ENCODE results near the gene GID8.

DNA sequence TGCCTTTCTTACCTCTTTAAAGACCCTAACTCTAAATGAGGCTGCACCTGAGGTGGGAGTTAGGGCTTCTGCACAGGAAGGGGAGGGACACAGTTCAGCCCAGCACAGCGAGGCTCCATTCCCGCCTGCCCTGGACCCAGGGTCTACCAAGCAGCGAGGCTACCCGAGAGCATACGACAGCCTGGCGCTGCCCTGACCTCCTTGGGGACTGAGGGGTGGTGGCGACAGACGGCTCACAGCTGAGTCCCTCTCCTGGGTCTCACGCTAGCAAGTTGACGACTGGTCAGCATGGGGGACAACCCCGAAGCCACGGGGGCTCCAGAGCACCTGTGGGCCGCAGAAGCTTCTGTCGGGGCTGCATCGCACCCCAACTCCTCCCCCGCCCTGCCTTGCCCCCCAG is 38.9 kb downstream of the GID8 start:
- TF ChIP-seq, protein P1, sequence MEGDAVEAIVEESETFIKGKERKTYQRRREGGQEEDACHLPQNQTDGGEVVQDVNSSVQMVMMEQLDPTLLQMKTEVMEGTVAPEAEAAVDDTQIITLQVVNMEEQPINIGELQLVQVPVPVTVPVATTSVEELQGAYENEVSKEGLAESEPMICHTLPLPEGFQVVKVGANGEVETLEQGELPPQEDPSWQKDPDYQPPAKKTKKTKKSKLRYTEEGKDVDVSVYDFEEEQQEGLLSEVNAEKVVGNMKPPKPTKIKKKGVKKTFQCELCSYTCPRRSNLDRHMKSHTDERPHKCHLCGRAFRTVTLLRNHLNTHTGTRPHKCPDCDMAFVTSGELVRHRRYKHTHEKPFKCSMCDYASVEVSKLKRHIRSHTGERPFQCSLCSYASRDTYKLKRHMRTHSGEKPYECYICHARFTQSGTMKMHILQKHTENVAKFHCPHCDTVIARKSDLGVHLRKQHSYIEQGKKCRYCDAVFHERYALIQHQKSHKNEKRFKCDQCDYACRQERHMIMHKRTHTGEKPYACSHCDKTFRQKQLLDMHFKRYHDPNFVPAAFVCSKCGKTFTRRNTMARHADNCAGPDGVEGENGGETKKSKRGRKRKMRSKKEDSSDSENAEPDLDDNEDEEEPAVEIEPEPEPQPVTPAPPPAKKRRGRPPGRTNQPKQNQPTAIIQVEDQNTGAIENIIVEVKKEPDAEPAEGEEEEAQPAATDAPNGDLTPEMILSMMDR (conservative IDR thresholded peaks at IDR 0.05; ENCODE audit: low read depth in 2 of 2): no peak
- TF ChIP-seq CREB1 (CRISPR knock-in tag; IDR thresholded peaks at IDR 0.05; ENCODE audit: low read depth) (no peak), EZH2 (IDR thresholded peaks at IDR 0.05; ENCODE audit: low read depth, unreplicated experiment) (no peak)
- TF ChIP-seq, protein P2, sequence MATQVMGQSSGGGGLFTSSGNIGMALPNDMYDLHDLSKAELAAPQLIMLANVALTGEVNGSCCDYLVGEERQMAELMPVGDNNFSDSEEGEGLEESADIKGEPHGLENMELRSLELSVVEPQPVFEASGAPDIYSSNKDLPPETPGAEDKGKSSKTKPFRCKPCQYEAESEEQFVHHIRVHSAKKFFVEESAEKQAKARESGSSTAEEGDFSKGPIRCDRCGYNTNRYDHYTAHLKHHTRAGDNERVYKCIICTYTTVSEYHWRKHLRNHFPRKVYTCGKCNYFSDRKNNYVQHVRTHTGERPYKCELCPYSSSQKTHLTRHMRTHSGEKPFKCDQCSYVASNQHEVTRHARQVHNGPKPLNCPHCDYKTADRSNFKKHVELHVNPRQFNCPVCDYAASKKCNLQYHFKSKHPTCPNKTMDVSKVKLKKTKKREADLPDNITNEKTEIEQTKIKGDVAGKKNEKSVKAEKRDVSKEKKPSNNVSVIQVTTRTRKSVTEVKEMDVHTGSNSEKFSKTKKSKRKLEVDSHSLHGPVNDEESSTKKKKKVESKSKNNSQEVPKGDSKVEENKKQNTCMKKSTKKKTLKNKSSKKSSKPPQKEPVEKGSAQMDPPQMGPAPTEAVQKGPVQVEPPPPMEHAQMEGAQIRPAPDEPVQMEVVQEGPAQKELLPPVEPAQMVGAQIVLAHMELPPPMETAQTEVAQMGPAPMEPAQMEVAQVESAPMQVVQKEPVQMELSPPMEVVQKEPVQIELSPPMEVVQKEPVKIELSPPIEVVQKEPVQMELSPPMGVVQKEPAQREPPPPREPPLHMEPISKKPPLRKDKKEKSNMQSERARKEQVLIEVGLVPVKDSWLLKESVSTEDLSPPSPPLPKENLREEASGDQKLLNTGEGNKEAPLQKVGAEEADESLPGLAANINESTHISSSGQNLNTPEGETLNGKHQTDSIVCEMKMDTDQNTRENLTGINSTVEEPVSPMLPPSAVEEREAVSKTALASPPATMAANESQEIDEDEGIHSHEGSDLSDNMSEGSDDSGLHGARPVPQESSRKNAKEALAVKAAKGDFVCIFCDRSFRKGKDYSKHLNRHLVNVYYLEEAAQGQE (IDR thresholded peaks at IDR 0.05; ENCODE audit: unreplicated experiment): no peak
- TF ChIP-seq, protein P3, sequence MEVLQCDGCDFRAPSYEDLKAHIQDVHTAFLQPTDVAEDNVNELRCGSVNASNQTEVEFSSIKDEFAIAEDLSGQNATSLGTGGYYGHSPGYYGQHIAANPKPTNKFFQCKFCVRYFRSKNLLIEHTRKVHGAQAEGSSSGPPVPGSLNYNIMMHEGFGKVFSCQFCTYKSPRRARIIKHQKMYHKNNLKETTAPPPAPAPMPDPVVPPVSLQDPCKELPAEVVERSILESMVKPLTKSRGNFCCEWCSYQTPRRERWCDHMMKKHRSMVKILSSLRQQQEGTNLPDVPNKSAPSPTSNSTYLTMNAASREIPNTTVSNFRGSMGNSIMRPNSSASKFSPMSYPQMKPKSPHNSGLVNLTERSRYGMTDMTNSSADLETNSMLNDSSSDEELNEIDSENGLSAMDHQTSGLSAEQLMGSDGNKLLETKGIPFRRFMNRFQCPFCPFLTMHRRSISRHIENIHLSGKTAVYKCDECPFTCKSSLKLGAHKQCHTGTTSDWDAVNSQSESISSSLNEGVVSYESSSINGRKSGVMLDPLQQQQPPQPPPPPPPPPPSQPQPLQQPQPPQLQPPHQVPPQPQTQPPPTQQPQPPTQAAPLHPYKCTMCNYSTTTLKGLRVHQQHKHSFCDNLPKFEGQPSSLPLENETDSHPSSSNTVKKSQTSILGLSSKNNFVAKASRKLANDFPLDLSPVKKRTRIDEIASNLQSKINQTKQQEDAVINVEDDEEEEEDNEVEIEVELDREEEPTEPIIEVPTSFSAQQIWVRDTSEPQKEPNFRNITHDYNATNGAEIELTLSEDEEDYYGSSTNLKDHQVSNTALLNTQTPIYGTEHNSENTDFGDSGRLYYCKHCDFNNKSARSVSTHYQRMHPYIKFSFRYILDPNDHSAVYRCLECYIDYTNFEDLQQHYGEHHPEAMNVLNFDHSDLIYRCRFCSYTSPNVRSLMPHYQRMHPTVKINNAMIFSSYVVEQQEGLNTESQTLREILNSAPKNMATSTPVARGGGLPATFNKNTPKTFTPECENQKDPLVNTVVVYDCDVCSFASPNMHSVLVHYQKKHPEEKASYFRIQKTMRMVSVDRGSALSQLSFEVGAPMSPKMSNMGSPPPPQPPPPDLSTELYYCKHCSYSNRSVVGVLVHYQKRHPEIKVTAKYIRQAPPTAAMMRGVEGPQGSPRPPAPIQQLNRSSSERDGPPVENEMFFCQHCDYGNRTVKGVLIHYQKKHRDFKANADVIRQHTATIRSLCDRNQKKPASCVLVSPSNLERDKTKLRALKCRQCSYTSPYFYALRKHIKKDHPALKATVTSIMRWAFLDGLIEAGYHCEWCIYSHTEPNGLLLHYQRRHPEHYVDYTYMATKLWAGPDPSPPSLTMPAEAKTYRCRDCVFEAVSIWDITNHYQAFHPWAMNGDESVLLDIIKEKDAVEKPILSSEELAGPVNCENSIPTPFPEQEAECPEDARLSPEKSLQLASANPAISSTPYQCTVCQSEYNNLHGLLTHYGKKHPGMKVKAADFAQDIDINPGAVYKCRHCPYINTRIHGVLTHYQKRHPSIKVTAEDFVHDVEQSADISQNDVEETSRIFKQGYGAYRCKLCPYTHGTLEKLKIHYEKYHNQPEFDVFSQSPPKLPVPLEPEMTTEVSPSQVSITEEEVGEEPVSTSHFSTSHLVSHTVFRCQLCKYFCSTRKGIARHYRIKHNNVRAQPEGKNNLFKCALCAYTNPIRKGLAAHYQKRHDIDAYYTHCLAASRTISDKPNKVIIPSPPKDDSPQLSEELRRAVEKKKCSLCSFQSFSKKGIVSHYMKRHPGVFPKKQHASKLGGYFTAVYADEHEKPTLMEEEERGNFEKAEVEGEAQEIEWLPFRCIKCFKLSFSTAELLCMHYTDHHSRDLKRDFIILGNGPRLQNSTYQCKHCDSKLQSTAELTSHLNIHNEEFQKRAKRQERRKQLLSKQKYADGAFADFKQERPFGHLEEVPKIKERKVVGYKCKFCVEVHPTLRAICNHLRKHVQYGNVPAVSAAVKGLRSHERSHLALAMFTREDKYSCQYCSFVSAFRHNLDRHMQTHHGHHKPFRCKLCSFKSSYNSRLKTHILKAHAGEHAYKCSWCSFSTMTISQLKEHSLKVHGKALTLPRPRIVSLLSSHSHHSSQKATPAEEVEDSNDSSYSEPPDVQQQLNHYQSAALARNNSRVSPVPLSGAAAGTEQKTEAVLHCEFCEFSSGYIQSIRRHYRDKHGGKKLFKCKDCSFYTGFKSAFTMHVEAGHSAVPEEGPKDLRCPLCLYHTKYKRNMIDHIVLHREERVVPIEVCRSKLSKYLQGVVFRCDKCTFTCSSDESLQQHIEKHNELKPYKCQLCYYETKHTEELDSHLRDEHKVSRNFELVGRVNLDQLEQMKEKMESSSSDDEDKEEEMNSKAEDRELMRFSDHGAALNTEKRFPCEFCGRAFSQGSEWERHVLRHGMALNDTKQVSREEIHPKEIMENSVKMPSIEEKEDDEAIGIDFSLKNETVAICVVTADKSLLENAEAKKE (CRISPR knock-in tag; IDR thresholded peaks at IDR 0.05): no peak

All from GM23338 (cell line).